Neural progenitor cell (in vitro differentiated cells): ENCODE results near the gene ZSCAN9.

Experiments
- CTCF ChIP-seq: fragments of 200-600 bp; sonication (generic); IDR thresholded peaks from 2 replicates; pipeline ENCODE4 v1.5.1; 2017; ENCODE audit warnings: antibody characterized with exemption, mild to moderate bottlenecking
- EZH2 ChIP-seq: fragments of 200-600 bp; sonication (generic); IDR thresholded peaks from 2 replicates; pipeline ENCODE4 v1.6.1; 2017; ENCODE audit warnings: antibody characterized with exemption, mild to moderate bottlenecking, moderate library complexity
- EZH2phosphoT487 ChIP-seq: fragments of 200-600 bp; sonication (generic); IDR thresholded peaks from 2 replicates; pipeline ENCODE4 v1.6.1; 2017; ENCODE audit warnings: antibody characterized with exemption

- TF ChIP-seq CTCF, result no peak
- peak; percentile 38 for TF ChIP-seq EZH2
- TF ChIP-seq EZH2phosphoT487, result no peak
These were observed 56.4 kb downstream of the ZSCAN9 start, which contains the start of gene PGBD1 for GRCh38 chr6:28281288-28282064.
